GM19372 (cell line): ENCODE measurements around the gene LRRN4CL.
"Not testable (repeated sequence)": the region's sequence is repeated elsewhere in the genome, so short reads cannot be mapped to it uniquely, and the experiment has no call there.

Source experiments
- ATAC-seq: cut with Tn5 transposase; IDR thresholded peaks from one replicate; pipeline ENCODE4 v1.9.1; 2021; ENCODE audit warnings: mild to moderate bottlenecking, low read depth, moderate library complexity; ENCODE audit not compliant: unreplicated experiment

Gene LRRN4CL

GRCh38 chr11:62710001-62710345, 20.6 kb upstream of the LRRN4CL start:
- ATAC-seq: no peak

GRCh38 chr11:62709247-62710000, 20.1 kb upstream of the LRRN4CL start:
- ATAC-seq: peak; percentile 73

- no peak for ATAC-seq
These were observed 19.5 kb upstream of the LRRN4CL start for GRCh38 chr11:62708793-62709192.

GRCh38 chr11:62708392-62708791, 19.1 kb upstream of the LRRN4CL start:
- no peak for ATAC-seq

- no peak for ATAC-seq
These were observed 18.0 kb upstream of the LRRN4CL start, which contains the start of the genes BSCL2 and GNG3 for GRCh38 chr11:62707277-62707861. TSS of gene BSCL2 (minus strand) at chr11:62707424. CDS start at chr11:62707195, 229 bp downstream. TSS of gene GNG3 (plus strand) at chr11:62707676. CDS start at chr11:62708296, 620 bp downstream.

GRCh38 chr11:62706850-62707247, 17.5 kb upstream of the LRRN4CL start:
- ATAC-seq: no peak

GRCh38 chr11:62705880-62706849, 16.8 kb upstream of the LRRN4CL start:
- ATAC-seq: no peak

- ATAC-seq: no peak
These were observed 16.1 kb upstream of the LRRN4CL start for GRCh38 chr11:62705413-62705812.

GRCh38 chr11:62703921-62704320, 14.6 kb upstream of the LRRN4CL start:
- ATAC-seq: not testable (repeated sequence)

- ATAC-seq: no peak
These were observed 12.9 kb upstream of the LRRN4CL start for GRCh38 chr11:62702246-62702645.

GRCh38 chr11:62694455-62695167, 5.3 kb upstream of the LRRN4CL start:
- ATAC-seq: no peak

GRCh38 chr11:62693624-62694023, 4.3 kb upstream of the LRRN4CL start:
- not testable (repeated sequence) for ATAC-seq

GRCh38 chr11:62688491-62688890, 839 bp downstream of the LRRN4CL start:
- ATAC-seq: no peak

GRCh38 chr11:62687508-62688396, 1.6 kb downstream of the LRRN4CL start:
- no peak for ATAC-seq

GRCh38 chr11:62682518-62682917, 6.8 kb downstream of the LRRN4CL start:
- ATAC-seq: no peak

- ATAC-seq: peak; percentile 66
These were observed 8.5 kb downstream of the LRRN4CL start for GRCh38 chr11:62680825-62681240.

- ATAC-seq: no peak
These were observed 10.3 kb downstream of the LRRN4CL start, which contains the start of gene UBXN1 for GRCh38 chr11:62678770-62679696. TSS of gene UBXN1 (minus strand) at chr11:62679073. CDS start at chr11:62678923, 150 bp downstream.

GRCh38 chr11:62678433-62678769, 10.9 kb downstream of the LRRN4CL start:
- ATAC-seq: no peak
